Effector CD4-positive, alpha-beta T cell (primary cell): ENCODE data around the gene RHOT2.

Experiments
- DNase-seq: peaks from one replicate; pipeline ENCODE4 v3.0.0-alpha.2; 2020
- total RNA-seq: gene quantifications from one replicate; lab custom pipeline; 2026; lab: John Stamatoyannopoulos, UW

RHOT2 gene
- 153 reads per million, percentile 89 among the genes with 10 or more reads in this experiment for total RNA-seq

- peak; percentile 83 for DNase-seq
Measured at GRCh38 chr16:667780-668518, at the start of gene RHOT2. Gene RHOT2, plus strand, starts transcription at chr16:668132. Its CDS starts 68 bp downstream, at chr16:668200.

GRCh38 chr16:619476-620100 is 48.3 kb upstream of the RHOT2 start:
- DNase-seq = no peak

GRCh38 chr16:620700-621525 is 47.0 kb upstream of the RHOT2 start:
- no peak for DNase-seq

- no peak for DNase-seq
Measured at GRCh38 chr16:621526-622105, 46.3 kb upstream of the RHOT2 start.

GRCh38 chr16:622920-623280 is 45.0 kb upstream of the RHOT2 start:
- no peak for DNase-seq

- DNase-seq = no peak
Measured at GRCh38 chr16:624526-625070, 43.3 kb upstream of the RHOT2 start.

- DNase-seq = no peak
Measured at GRCh38 chr16:625117-625976, 42.6 kb upstream of the RHOT2 start.

GRCh38 chr16:625977-626765 is 41.8 kb upstream of the RHOT2 start:
- DNase-seq = no peak

- DNase-seq = no peak
Measured at GRCh38 chr16:626787-627453, 41.0 kb upstream of the RHOT2 start.

GRCh38 chr16:627454-628239 is 40.3 kb upstream of the RHOT2 start:
- no peak for DNase-seq

- DNase-seq = no peak
Measured at GRCh38 chr16:628321-629061, 39.4 kb upstream of the RHOT2 start.

- DNase-seq = no peak
Measured at GRCh38 chr16:629185-629832, 38.6 kb upstream of the RHOT2 start.

- DNase-seq = no peak
Measured at GRCh38 chr16:629833-630248, 38.1 kb upstream of the RHOT2 start.

- no peak for DNase-seq
Measured at GRCh38 chr16:630249-630814, 37.6 kb upstream of the RHOT2 start.

GRCh38 chr16:630815-631405 is 37.0 kb upstream of the RHOT2 start, which contains the start of gene WFIKKN1:
Gene WFIKKN1, plus strand, starts transcription at chr16:630985. Its CDS starts 269 bp downstream, at chr16:631254.
- no peak for DNase-seq

GRCh38 chr16:631808-632358 is 36.0 kb upstream of the RHOT2 start:
- DNase-seq = no peak
